Body of pancreas (tissue), 4 donors: ENCODE results near the gene NDUFA12.

Experiments
- CTCF ChIP-seq, 7 experiments: fragments of 450-650 bp in 4 of 7; fragments of 200-600 bp in 3 of 7; sonication (generic) in 3 of 7; IDR thresholded peaks; one replicate each; pipeline ENCODE4 v1.5.1; 2016 to 2019; ENCODE audit warnings: antibody characterized with exemption in 7 of 7
- POLR2A ChIP-seq, 3 donors: fragments of 450-650 bp; IDR thresholded peaks; one replicate each; pipeline ENCODE4 v1.6.1; 2016; ENCODE audit warnings: antibody characterized with exemption in 3 of 3, mild to moderate bottlenecking in 2 of 3

GRCh38 chr12:94952325-94952724, 51.2 kb downstream of the NDUFA12 start:
- no peak for TF ChIP-seq CTCF (IDR thresholded peaks at IDR 0.05)
- no peak for TF ChIP-seq POLR2A (IDR thresholded peaks at IDR 0.05)
